ENCODE measurements around the gene PRR14L.
A peak's percentile ranks its signal among the peaks of the same experiment; 100 is the strongest.

The PRR14L gene

GRCh38 chr22:31647066-31647465, 102.9 kb downstream of the PRR14L start:
- H3K36me3 ChIP-seq (ENCODE audit: control insufficient read depth in 1 of 2, insufficient read depth in 2 of 2, low read depth in 1 of 2, low read length in 2 of 2): peaks cover 13 to 33% of the 10 kb centered on the region in 2 experiments
- peak overlapping the region; percentile 87 for H3K27ac ChIP-seq (ENCODE audit: low read length, poor library complexity, severe bottlenecking)
- H3K9me3 ChIP-seq (ENCODE audit: control insufficient read depth, low read length): no peaks in the 10 kb centered on the region
- H4K91ac ChIP-seq (ENCODE audit: low read length): no peak overlapping the region
- WGBS: 92% methylated on average over 3 of the region's 3 CpGs
- H3K4ac ChIP-seq (ENCODE audit: low read depth in 1 of 2, low read length in 2 of 2): peak overlapping the region in 1 of 2 experiments; percentile 12
- H4K8ac ChIP-seq (ENCODE audit: low read length): no peak overlapping the region
- H2AK5ac ChIP-seq (ENCODE audit: low read length, severe bottlenecking): peak overlapping the region; percentile 97
- no peaks in the 10 kb centered on the region for H3K27me3 ChIP-seq (ENCODE audit: control insufficient read depth in 1 of 2, insufficient read depth in 1 of 2, low read length in 2 of 2)
- no peak overlapping the region for H3K23ac ChIP-seq (ENCODE audit: low read length in 2 of 2)
- H2AFZ ChIP-seq (ENCODE audit: low read depth, low read length): no peak overlapping the region
- no peak overlapping the region for H2BK120ac ChIP-seq (ENCODE audit: low read depth, low read length)
- no peak overlapping the region for H3K14ac ChIP-seq (ENCODE audit: low read length in 2 of 2)
- peaks cover 21% of the 10 kb centered on the region for H3K4me1 ChIP-seq (ENCODE audit: control insufficient read depth, insufficient read depth, low read depth, low read length)
- peak overlapping the region; percentile 85 for H2BK5ac ChIP-seq (ENCODE audit: low read depth, low read length, poor library complexity, severe bottlenecking)
- no peak overlapping the region for H3K4me3 ChIP-seq (ENCODE audit: insufficient read depth in 1 of 2, low read depth in 1 of 2, low read length in 2 of 2)
- DNase-seq: no peak
- no peak overlapping the region for H2BK15ac ChIP-seq (ENCODE audit: low read depth, poor library complexity, severe bottlenecking)
- no peak overlapping the region for H3K18ac ChIP-seq (ENCODE audit: low read depth in 1 of 2, low read length in 2 of 2)
- no peak overlapping the region for H3K4me2 ChIP-seq (ENCODE audit: low read length, poor library complexity, severe bottlenecking)
- H3K9ac ChIP-seq (ENCODE audit: low read length): peak overlapping the region; percentile 56
- peaks cover 11% of the 10 kb centered on the region for H3K79me1 ChIP-seq (replicated peaks; ENCODE audit: low read length, poor library complexity, severe bottlenecking)
- H2BK12ac ChIP-seq (ENCODE audit: low read length in 2 of 2): peak overlapping the region in 1 of 2 experiments; percentile 83

GRCh38 chr22:31646186-31647019, 103.5 kb downstream of the PRR14L start:
- Histone ChIP-seq H2BK12ac (ENCODE audit: low read length in 2 of 2) (no peak overlapping the region), H3K14ac (ENCODE audit: low read length in 2 of 2) (no peak overlapping the region), H3K9ac (ENCODE audit: low read length) (peak overlapping the region; percentile 56), H3K4me2 (ENCODE audit: low read length, poor library complexity, severe bottlenecking) (no peak overlapping the region), H4K8ac (ENCODE audit: low read length) (no peak overlapping the region), H4K91ac (ENCODE audit: low read length) (no peak overlapping the region), H3K4me3 (ENCODE audit: insufficient read depth in 1 of 2, low read depth in 1 of 2, low read length in 2 of 2) (no peak overlapping the region), H3K9me3 (ENCODE audit: control insufficient read depth, low read length) (no peaks in the 10 kb centered on the region), H2AFZ (ENCODE audit: low read depth, low read length) (no peak overlapping the region), H2BK5ac (ENCODE audit: low read depth, low read length, poor library complexity, severe bottlenecking) (peak overlapping the region; percentile 85), H3K23ac (ENCODE audit: low read length in 2 of 2) (no peak overlapping the region), H2AK5ac (ENCODE audit: low read length, severe bottlenecking) (peak overlapping the region; percentile 97), H3K18ac (ENCODE audit: low read depth in 1 of 2, low read length in 2 of 2) (no peak overlapping the region), H3K4me1 (ENCODE audit: control insufficient read depth, insufficient read depth, low read depth, low read length) (peaks cover 19% of the 10 kb centered on the region), H3K27me3 (ENCODE audit: control insufficient read depth in 1 of 2, insufficient read depth in 1 of 2, low read length in 2 of 2) (no peaks in the 10 kb centered on the region), H3K79me1 (replicated peaks; ENCODE audit: low read length, poor library complexity, severe bottlenecking) (peaks cover 14% of the 10 kb centered on the region), H3K4ac (ENCODE audit: low read depth in 1 of 2, low read length in 2 of 2) (no peak overlapping the region), H2BK120ac (ENCODE audit: low read depth, low read length) (no peak overlapping the region), H2BK15ac (ENCODE audit: low read depth, poor library complexity, severe bottlenecking) (no peak overlapping the region), H3K27ac (ENCODE audit: low read length, poor library complexity, severe bottlenecking) (peak overlapping the region; percentile 87), H3K36me3 (ENCODE audit: control insufficient read depth in 1 of 2, insufficient read depth in 2 of 2, low read depth in 1 of 2, low read length in 2 of 2) (peaks cover 16 to 36% of the 10 kb centered on the region in 2 experiments)
- WGBS: 6% methylated on average over 5 of the region's 6 CpGs
- peak; percentile 98 for DNase-seq

- H3K36me3 ChIP-seq (ENCODE audit: control insufficient read depth in 1 of 2, insufficient read depth in 2 of 2, low read depth in 1 of 2, low read length in 2 of 2): peaks cover 9 to 25% of the 10 kb centered on the region in 2 experiments
- 99% methylated on average over 4 of the region's 4 CpGs for WGBS
- H3K9ac ChIP-seq (ENCODE audit: low read length): no peak overlapping the region
- no peak for DNase-seq
- H4K91ac ChIP-seq (ENCODE audit: low read length): no peak overlapping the region
- no peak overlapping the region for H3K14ac ChIP-seq (ENCODE audit: low read length in 2 of 2)
- peak overlapping the region in 1 of 2 experiments; percentile 48 for H3K18ac ChIP-seq (ENCODE audit: low read depth in 1 of 2, low read length in 2 of 2)
- H3K79me1 ChIP-seq (replicated peaks; ENCODE audit: low read length, poor library complexity, severe bottlenecking): peaks cover 42% of the 10 kb centered on the region
- H2BK15ac ChIP-seq (ENCODE audit: low read depth, poor library complexity, severe bottlenecking): no peak overlapping the region
- H3K4ac ChIP-seq (ENCODE audit: low read depth in 1 of 2, low read length in 2 of 2): no peak overlapping the region
- no peaks in the 10 kb centered on the region for H3K9me3 ChIP-seq (ENCODE audit: control insufficient read depth, low read length)
- H3K4me3 ChIP-seq (ENCODE audit: insufficient read depth in 1 of 2, low read depth in 1 of 2, low read length in 2 of 2): no peak overlapping the region
- no peak overlapping the region for H2BK12ac ChIP-seq (ENCODE audit: low read length in 2 of 2)
- no peaks in the 10 kb centered on the region for H3K27me3 ChIP-seq (ENCODE audit: control insufficient read depth in 1 of 2, insufficient read depth in 1 of 2, low read length in 2 of 2)
- H2BK5ac ChIP-seq (ENCODE audit: low read depth, low read length, poor library complexity, severe bottlenecking): no peak overlapping the region
- H3K4me1 ChIP-seq (ENCODE audit: control insufficient read depth, insufficient read depth, low read depth, low read length): peaks cover 21% of the 10 kb centered on the region
- H2AFZ ChIP-seq (ENCODE audit: low read depth, low read length): no peak overlapping the region
- H3K4me2 ChIP-seq (ENCODE audit: low read length, poor library complexity, severe bottlenecking): no peak overlapping the region
- no peak overlapping the region for H4K8ac ChIP-seq (ENCODE audit: low read length)
- H3K23ac ChIP-seq (ENCODE audit: low read length in 2 of 2): no peak overlapping the region
- peak overlapping the region; percentile 70 for H2AK5ac ChIP-seq (ENCODE audit: low read length, severe bottlenecking)
- H2BK120ac ChIP-seq (ENCODE audit: low read depth, low read length): peak overlapping the region; percentile 43
- H3K27ac ChIP-seq (ENCODE audit: low read length, poor library complexity, severe bottlenecking): no peak overlapping the region
Measured at GRCh38 chr22:31639436-31640039, 110.4 kb downstream of the PRR14L start.
